ENCODE results near the gene CHRNG.

Gene CHRNG

GRCh38 chr2:232573042-232573441 is 33.5 kb downstream of the CHRNG start:
- H3K9ac ChIP-seq (ENCODE audit: low read depth, low read length, poor library complexity, severe bottlenecking) = no peak overlapping the region
- H2AFZ ChIP-seq (ENCODE audit: low read length) = no peak overlapping the region
- H3K9me3 ChIP-seq (ENCODE audit: insufficient read depth, low read depth, low read length) = no peaks in the 10 kb centered on the region
- H3F3A ChIP-seq (ENCODE audit: low read depth) = no peaks in the 10 kb centered on the region
- no peaks in the 10 kb centered on the region for H3K9me2 ChIP-seq (replicated peaks; ENCODE audit: low read depth, low read length)
- H3K36me3 ChIP-seq (ENCODE audit: insufficient read depth, low read length) = peaks cover 39% of the 10 kb centered on the region; the same call in 1 of the 2 replicates
- no peak for TF ChIP-seq EZH2phosphoT487 (IDR thresholded peaks at IDR 0.05; ENCODE audit: borderline replicate concordance)
- no peak for TF ChIP-seq CTCF (conservative IDR thresholded peaks at IDR 0.05; ENCODE audit: low read length)
- no peak overlapping the region for H3K4me2 ChIP-seq (ENCODE audit: low read depth, low read length, poor library complexity, severe bottlenecking)
- H3K4me1 ChIP-seq (ENCODE audit: insufficient read depth, low read length, poor library complexity, severe bottlenecking) = no peaks in the 10 kb centered on the region
- H3K27me3 ChIP-seq (ENCODE audit: insufficient read depth, low read length, poor library complexity, severe bottlenecking) = no peaks in the 10 kb centered on the region
- H3K4me3 ChIP-seq (ENCODE audit: low read length, poor library complexity, severe bottlenecking) = no peak overlapping the region
- no peaks in the 10 kb centered on the region for H4K20me1 ChIP-seq (ENCODE audit: insufficient read depth, low read length, poor library complexity, severe bottlenecking)
- H3K79me2 ChIP-seq (ENCODE audit: insufficient read depth, low read length) = no peaks in the 10 kb centered on the region

GRCh38 chr2:232573771-232574435 is 34.4 kb downstream of the CHRNG start:
- peaks cover 30% of the 10 kb centered on the region; the same call in 1 of the 2 replicates for H3K36me3 ChIP-seq (ENCODE audit: insufficient read depth, low read length)
- H4K20me1 ChIP-seq (ENCODE audit: insufficient read depth, low read length, poor library complexity, severe bottlenecking) = no peaks in the 10 kb centered on the region
- TF ChIP-seq CTCF (conservative IDR thresholded peaks at IDR 0.05; ENCODE audit: low read length) = no peak
- no peak for TF ChIP-seq EZH2phosphoT487 (IDR thresholded peaks at IDR 0.05; ENCODE audit: borderline replicate concordance)
- H2AFZ ChIP-seq (ENCODE audit: low read length) = no peak overlapping the region
- no peaks in the 10 kb centered on the region for H3F3A ChIP-seq (ENCODE audit: low read depth)
- no peaks in the 10 kb centered on the region for H3K79me2 ChIP-seq (ENCODE audit: insufficient read depth, low read length)
- no peaks in the 10 kb centered on the region for H3K9me3 ChIP-seq (ENCODE audit: insufficient read depth, low read depth, low read length)
- no peak overlapping the region for H3K9ac ChIP-seq (ENCODE audit: low read depth, low read length, poor library complexity, severe bottlenecking)
- H3K4me3 ChIP-seq (ENCODE audit: low read length, poor library complexity, severe bottlenecking) = no peak overlapping the region
- no peaks in the 10 kb centered on the region for H3K27me3 ChIP-seq (ENCODE audit: insufficient read depth, low read length, poor library complexity, severe bottlenecking)
- H3K4me2 ChIP-seq (ENCODE audit: low read depth, low read length, poor library complexity, severe bottlenecking) = no peak overlapping the region
- no peaks in the 10 kb centered on the region for H3K4me1 ChIP-seq (ENCODE audit: insufficient read depth, low read length, poor library complexity, severe bottlenecking)
- H3K9me2 ChIP-seq (replicated peaks; ENCODE audit: low read depth, low read length) = no peaks in the 10 kb centered on the region

GRCh38 chr2:232574674-232575403 is 35.3 kb downstream of the CHRNG start:
- Histone ChIP-seq H3K9me2 (replicated peaks; ENCODE audit: low read depth, low read length) (no peaks in the 10 kb centered on the region), H3K27me3 (ENCODE audit: insufficient read depth, low read length, poor library complexity, severe bottlenecking) (no peaks in the 10 kb centered on the region), H3K36me3 (ENCODE audit: insufficient read depth, low read length) (peaks cover 21% of the 10 kb centered on the region; the same call in 1 of the 2 replicates), H3K9ac (ENCODE audit: low read depth, low read length, poor library complexity, severe bottlenecking) (no peak overlapping the region), H3F3A (ENCODE audit: low read depth) (no peaks in the 10 kb centered on the region), H3K4me1 (ENCODE audit: insufficient read depth, low read length, poor library complexity, severe bottlenecking) (peaks cover 5% of the 10 kb centered on the region), H4K20me1 (ENCODE audit: insufficient read depth, low read length, poor library complexity, severe bottlenecking) (no peaks in the 10 kb centered on the region), H3K4me3 (ENCODE audit: low read length, poor library complexity, severe bottlenecking) (no peak overlapping the region), H3K9me3 (ENCODE audit: insufficient read depth, low read depth, low read length) (no peaks in the 10 kb centered on the region), H3K79me2 (ENCODE audit: insufficient read depth, low read length) (no peaks in the 10 kb centered on the region), H2AFZ (ENCODE audit: low read length) (no peak overlapping the region), H3K4me2 (ENCODE audit: low read depth, low read length, poor library complexity, severe bottlenecking) (no peak overlapping the region)
- no peak for TF ChIP-seq EZH2phosphoT487 (IDR thresholded peaks at IDR 0.05; ENCODE audit: borderline replicate concordance)
- no peak for TF ChIP-seq CTCF (conservative IDR thresholded peaks at IDR 0.05; ENCODE audit: low read length)

Measured in Loucy (cell line).